ENCODE data around the gene LZTR1. TPM values are rescaled to one million over a fixed set of nuclear protein-coding genes. Genes with fewer than 3 reads are reported as not detected.
A peak's percentile ranks its signal among the peaks of the same experiment; 100 is the strongest.
"Not testable (repeated sequence)": the region's sequence is repeated elsewhere in the genome, so short reads cannot be mapped to it uniquely, and the experiment has no call there.

LZTR1 gene
- polyA plus RNA-seq, 3 donors = 35.7 to 42.8 (median 37.3) TPM

GRCh38 chr22:21030032-21030431 is 47.9 kb downstream of the LZTR1 start:
- no peak for DNase-seq (ENCODE audit: low read depth in 3 of 3, low spot score in 2 of 3)

- no peak for DNase-seq (ENCODE audit: low read depth in 3 of 3, low spot score in 2 of 3)
These were observed 48.8 kb downstream of the LZTR1 start for GRCh38 chr22:21030621-21031544.

- DNase-seq (ENCODE audit: low read depth in 3 of 3, low spot score in 2 of 3) = no peak
These were observed 49.5 kb downstream of the LZTR1 start for GRCh38 chr22:21031545-21032036.

- no peak for DNase-seq (ENCODE audit: low read depth in 3 of 3, low spot score in 2 of 3)
These were observed 50.2 kb downstream of the LZTR1 start, which contains the start of gene SLC7A4 for GRCh38 chr22:21032037-21032867. SLC7A4 (minus strand) TSS chr22:21032561; CDS start chr22:21031812, 749 bp downstream.

- no peak for DNase-seq (ENCODE audit: low read depth in 3 of 3, low spot score in 2 of 3)
These were observed 51.0 kb downstream of the LZTR1 start for GRCh38 chr22:21032868-21033688.

- DNase-seq (ENCODE audit: low read depth in 3 of 3, low spot score in 2 of 3) = no peak
These were observed 51.8 kb downstream of the LZTR1 start for GRCh38 chr22:21033895-21034294.

- no peak for DNase-seq (ENCODE audit: low read depth in 3 of 3, low spot score in 2 of 3)
These were observed 52.9 kb downstream of the LZTR1 start for GRCh38 chr22:21034989-21035388.

GRCh38 chr22:21038405-21038804 is 56.3 kb downstream of the LZTR1 start:
- no peak for DNase-seq (ENCODE audit: low read depth in 3 of 3, low spot score in 2 of 3)

- DNase-seq (ENCODE audit: low read depth in 3 of 3, low spot score in 2 of 3) = not testable (repeated sequence)
These were observed 57.1 kb downstream of the LZTR1 start for GRCh38 chr22:21039158-21039557.

GRCh38 chr22:21041937-21042336 is 59.8 kb downstream of the LZTR1 start:
- no peak for DNase-seq (ENCODE audit: low read depth in 3 of 3, low spot score in 2 of 3)

- no peak for DNase-seq (ENCODE audit: low read depth in 3 of 3, low spot score in 2 of 3)
These were observed 61.1 kb downstream of the LZTR1 start for GRCh38 chr22:21042978-21043859.

GRCh38 chr22:21043860-21044535 is 61.9 kb downstream of the LZTR1 start:
- DNase-seq (ENCODE audit: low read depth in 3 of 3, low spot score in 2 of 3) = no peak

- no peak for DNase-seq (ENCODE audit: low read depth in 3 of 3, low spot score in 2 of 3)
These were observed 63.0 kb downstream of the LZTR1 start for GRCh38 chr22:21044931-21045584.

GRCh38 chr22:21045585-21046294 is 63.6 kb downstream of the LZTR1 start, which contains the start of gene LRRC74B:
LRRC74B (plus strand) TSS chr22:21045946; CDS start chr22:21045987, 41 bp downstream.
- DNase-seq (ENCODE audit: low read depth in 3 of 3, low spot score in 2 of 3) = peak; percentile 73 to 88 (median 79)

- no peak for DNase-seq (ENCODE audit: low read depth in 3 of 3, low spot score in 2 of 3)
These were observed 65.1 kb downstream of the LZTR1 start for GRCh38 chr22:21047035-21047661.

- DNase-seq (ENCODE audit: low read depth in 3 of 3, low spot score in 2 of 3) = no peak
These were observed 65.6 kb downstream of the LZTR1 start for GRCh38 chr22:21047730-21048129.

- DNase-seq (ENCODE audit: low read depth in 3 of 3, low spot score in 2 of 3) = not testable (repeated sequence)
These were observed 66.4 kb downstream of the LZTR1 start for GRCh38 chr22:21048448-21048847.
